ENCODE results near the gene DMRTB1. TPM values are rescaled to one million over a fixed set of nuclear protein-coding genes. Genes with fewer than 3 reads are reported as not detected.
"Not testable (repeated sequence)": the region's sequence is repeated elsewhere in the genome, so short reads cannot be mapped to it uniquely, and the experiment has no call there.

Gene DMRTB1
- total RNA-seq, 1 experiment from 2014 or later = not detected

DNA sequence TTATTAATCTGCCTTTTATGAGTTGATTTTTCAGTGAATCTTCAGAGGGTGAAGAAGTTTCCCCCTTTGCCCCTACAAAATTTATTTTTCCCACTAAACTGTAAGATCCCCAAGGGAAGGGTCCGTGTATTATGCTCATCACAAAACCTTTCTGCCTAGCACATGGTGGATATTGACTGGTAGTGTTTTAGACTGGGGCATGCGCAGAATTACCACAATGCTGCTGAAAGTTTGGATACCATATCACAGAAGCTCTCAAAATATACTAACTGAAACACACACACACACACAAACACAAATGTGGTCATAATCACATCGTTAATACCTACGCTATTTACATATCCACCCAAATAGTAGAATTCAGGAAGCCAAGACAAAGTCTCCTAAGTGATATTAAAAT is 28.0 kb upstream of the DMRTB1 start:
- Histone ChIP-seq H3K9me3 (peaks cover 4% of the 10 kb centered on the region; the same call in 1 of the 2 replicates), H3K36me3 (no peaks in the 10 kb centered on the region), H3K4me3 (no peak overlapping the region), H3K27me3 (no peaks in the 10 kb centered on the region)
- no peak for DNase-seq

DNA sequence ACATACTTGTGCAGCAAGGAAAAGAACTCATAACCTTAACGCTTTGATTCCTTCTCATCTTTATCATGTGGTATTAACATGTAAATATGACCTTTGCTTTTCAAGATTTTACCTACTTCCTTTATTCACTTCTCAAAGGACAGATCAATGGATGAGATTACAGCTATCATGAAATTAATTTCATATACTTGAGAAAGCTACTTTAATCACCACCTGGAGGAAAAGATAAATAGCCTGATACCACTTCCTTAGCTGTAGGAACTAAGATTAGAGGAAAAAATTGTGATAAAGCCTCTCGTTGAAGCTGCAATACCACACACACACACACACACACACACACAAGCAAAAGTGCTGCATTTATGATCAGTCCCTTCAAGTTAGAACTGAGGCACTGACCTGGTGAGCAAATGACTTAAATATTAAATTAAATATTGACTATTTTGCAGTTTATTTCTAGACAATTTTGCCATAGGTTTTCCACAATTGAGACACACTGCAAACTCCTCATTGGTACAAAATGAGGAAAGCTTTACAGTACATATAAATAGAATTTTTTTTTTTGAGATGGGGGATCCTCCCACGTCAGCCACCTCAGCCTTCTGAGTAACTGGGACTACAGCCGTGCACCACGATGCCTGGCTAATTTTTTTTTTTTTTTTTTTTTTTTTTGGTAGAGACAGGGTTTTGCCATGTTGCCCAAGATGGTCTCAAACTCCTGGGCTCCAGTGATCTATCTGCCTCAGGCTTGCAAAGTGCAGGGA is 27.2 kb upstream of the DMRTB1 start:
- Histone ChIP-seq H3K9me3 (peaks cover 4% of the 10 kb centered on the region; the same call in 1 of the 2 replicates), H3K27me3 (no peaks in the 10 kb centered on the region), H3K36me3 (no peaks in the 10 kb centered on the region), H3K4me3 (no peak overlapping the region)
- DNase-seq = no peak

DNA sequence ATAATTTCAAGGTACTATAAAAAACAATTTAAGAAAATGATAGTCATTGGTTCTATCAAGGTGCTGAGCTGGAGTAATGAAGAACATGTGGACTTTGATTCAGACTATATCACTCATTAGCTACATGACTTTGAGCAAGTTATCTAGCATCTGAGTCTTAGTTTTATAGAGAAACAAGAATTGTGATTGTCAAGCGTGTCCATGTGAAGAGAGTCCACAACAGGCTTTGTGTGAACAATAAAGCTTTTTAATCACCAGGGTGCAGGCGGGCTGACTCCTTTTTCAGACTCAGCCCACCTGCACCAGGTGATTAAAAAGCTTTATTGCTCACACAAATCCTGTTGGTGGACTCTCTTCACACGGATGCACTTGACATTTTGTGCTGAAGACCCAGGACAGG is 26.6 kb upstream of the DMRTB1 start:
- DNase-seq = no peak
- Histone ChIP-seq H3K27me3 (no peaks in the 10 kb centered on the region), H3K9me3 (peaks cover 4% of the 10 kb centered on the region; the same call in 1 of the 2 replicates), H3K4me3 (no peak overlapping the region), H3K36me3 (no peaks in the 10 kb centered on the region)

DNA sequence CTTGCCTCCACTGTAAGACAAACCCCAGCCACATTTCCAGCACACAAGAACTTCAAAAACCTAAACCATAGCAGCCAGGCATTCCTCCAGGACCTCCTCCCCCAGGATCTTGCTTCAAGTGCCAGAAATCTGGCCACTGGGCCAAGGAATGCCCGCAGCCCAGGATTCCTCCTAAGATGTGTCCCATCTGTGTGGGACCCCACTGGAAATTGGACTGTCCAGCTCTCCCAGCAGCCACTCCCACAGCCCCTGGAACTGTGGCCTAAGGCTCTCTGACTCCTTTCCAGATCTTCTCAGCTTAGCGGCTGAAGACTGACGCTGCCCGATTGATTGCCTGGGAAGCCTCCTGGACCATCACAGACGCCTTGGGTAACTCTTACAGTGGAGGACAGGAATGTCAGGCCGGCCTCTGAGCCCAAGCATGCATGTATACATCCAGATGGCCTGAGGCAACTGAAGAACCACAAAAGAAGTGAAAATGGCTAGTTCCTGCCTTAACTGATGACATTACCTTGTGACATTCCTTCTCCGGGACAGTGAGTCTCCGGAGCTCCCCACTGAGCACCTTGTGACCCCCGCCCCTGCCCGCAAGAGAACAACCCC is 24.7 kb upstream of the DMRTB1 start:
- H3K4me3 ChIP-seq, DNase-seq, H3K36me3 ChIP-seq, H3K9me3 ChIP-seq, H3K27me3 ChIP-seq: not testable (repeated sequence)

DNA sequence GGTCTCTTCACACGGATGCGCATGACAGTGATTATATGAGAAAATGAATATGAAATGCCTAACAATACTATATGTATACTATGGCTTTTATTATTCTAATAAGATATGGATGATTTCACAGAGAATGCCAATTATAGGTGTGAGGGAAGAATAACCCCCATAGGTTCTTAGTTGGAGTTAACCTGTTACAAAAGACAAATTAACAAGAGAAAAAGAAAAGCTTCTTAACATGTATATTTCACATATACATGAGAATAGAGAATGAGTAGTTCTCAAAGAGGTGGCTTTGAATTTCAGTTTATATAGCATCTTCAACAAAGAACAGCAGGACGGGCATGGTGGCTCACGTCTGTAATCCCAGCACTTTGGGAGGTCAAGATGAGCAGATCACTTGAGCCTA is 24.0 kb upstream of the DMRTB1 start:
- Histone ChIP-seq H3K9me3 (peaks cover 4% of the 10 kb centered on the region; the same call in 1 of the 2 replicates), H3K36me3 (no peaks in the 10 kb centered on the region), H3K4me3 (no peak overlapping the region), H3K27me3 (no peaks in the 10 kb centered on the region)
- DNase-seq = no peak

DNA sequence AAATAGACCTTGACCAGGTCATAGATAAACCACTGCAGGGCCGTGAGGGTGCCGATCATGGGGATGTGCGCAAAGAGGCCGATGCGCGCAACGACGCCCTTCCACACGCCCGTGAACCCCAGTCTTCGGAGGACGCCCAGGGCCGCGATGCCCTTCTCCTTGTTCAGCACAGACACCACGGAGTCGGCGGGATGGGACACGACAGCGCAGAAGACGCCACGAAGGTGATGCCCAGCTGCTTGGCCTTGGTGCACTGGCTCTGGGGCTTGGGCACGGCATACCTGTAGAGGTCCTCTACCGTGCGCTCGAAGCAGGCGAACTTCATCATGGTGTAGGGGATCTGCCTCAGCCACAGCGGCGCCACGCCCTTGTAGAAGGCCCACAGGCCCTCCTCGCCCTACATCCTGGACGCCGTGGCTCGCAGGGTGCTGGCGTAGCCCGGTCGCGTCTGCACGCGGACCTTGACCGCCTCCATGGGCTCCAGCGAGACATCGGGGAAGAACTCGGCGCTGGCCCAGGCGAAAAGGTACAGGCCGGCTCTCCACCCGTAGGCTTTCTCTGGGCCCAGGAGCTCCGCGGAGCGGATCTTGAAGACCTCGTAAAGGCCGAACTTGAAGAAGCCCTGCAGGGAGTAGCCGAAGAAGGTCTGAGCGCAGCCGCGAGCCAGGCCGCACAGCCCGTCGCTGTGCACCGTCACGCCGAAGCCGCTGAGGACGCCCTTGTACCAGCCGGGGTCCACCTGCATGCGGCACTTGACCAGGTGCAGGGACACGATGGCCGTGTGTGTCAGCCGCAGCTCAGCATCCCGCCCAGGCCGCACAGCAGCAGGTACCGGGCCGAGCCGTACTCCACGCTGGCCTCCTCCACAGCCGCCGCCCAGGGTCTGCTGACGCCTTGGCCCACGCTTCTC is 20.5 kb upstream of the DMRTB1 start:
- Histone ChIP-seq H3K36me3 (no peaks in the 10 kb centered on the region), H3K27me3 (no peaks in the 10 kb centered on the region), H3K4me3 (no peak overlapping the region), H3K9me3 (peaks cover 4% of the 10 kb centered on the region; the same call in 1 of the 2 replicates)
- no peak for DNase-seq

DNA sequence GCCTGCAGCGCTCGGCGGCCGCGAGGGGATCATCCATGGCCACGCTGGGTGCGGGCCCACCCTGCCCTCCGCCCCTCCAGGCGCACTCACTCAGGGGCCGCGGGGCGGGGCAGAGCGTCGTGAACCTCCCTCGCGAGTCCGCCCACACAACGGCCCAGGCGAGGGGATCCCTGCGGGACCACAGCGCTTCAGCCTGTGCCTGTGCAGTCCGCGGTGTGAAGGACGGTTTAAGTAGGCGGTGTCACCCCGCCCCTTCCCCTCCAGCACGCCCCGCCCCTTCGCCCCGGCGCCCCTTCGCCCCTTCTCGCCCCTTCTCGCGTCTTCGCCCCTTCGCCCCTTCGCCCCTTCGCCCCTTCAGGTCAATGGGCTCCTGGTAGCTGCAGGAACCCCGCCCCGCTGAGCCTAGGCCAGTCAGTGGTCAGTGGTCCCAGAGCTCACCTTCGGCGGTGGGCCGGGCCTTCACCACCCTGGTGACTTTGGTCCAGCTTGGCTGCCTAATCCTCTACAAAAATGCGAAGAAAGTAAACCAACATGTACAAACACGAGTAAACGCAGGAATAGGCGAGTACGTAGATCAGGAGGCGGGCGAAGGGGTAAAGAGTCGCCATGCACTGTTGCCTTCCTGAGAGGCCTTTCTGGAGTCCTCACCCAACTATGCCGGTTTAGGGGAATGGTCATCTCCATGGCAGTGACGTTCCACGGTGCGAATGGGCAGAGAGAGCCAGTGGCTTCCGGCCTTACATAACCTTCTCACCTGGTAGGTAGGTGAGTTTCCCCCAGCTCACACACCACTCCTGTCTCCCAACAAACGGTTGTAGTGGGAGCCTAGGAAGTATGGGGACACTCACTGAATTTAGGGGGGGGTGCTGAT is 19.6 kb upstream of the DMRTB1 start:
- H3K27me3 ChIP-seq = no peaks in the 10 kb centered on the region
- H3K36me3 ChIP-seq = no peaks in the 10 kb centered on the region
- H3K4me3 ChIP-seq = no peak overlapping the region
- no peak for DNase-seq
- peaks cover under 1% of the 10 kb centered on the region; the same call in 1 of the 2 replicates for H3K9me3 ChIP-seq

DNA sequence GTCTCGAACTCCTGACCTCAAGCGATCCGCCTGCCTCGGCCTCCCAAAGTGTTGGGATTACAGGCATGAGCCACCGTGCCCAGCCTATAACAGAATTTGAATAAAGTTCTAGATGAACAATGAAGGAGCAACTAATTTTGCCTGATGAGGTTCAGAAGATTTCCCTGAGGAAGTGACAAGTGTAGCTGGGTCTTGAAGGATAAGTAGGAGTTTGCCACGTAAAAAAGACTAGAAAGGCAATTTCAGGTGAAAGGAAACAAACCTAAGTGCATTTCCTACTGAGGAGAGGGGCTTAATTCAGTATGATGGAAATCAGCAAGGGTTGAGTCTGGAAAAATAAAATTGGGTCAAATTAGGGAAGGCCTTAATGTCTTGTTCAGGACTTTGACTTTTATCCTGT is 18.6 kb upstream of the DMRTB1 start:
- Histone ChIP-seq H3K4me3 (no peak overlapping the region), H3K9me3 (no peaks in the 10 kb centered on the region), H3K36me3 (no peaks in the 10 kb centered on the region), H3K27me3 (no peaks in the 10 kb centered on the region)
- no peak for DNase-seq

DNA sequence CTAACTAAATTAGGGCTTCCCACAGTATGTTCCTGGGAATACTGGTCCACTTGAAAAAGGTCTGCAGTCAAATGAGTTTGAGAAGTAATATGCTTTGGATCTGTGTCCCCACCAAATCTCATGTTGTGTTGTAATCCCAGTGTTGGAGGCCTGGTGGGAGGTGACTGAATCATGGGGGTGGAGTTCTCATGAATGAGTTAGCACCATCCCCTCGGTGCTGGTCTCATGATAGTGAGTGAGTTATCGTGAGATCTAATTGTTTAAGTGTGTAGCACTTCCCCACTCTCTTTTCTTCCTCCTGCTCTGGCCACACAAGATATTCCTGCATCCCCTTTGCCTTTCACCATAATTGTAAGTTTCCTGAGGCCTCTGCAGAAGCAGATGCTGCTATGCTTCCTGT is 16.9 kb upstream of the DMRTB1 start:
- H3K27me3 ChIP-seq = no peaks in the 10 kb centered on the region
- no peak for DNase-seq
- peaks cover 2% of the 10 kb centered on the region; the same call in 1 of the 2 replicates for H3K9me3 ChIP-seq
- no peak overlapping the region for H3K4me3 ChIP-seq
- H3K36me3 ChIP-seq = no peaks in the 10 kb centered on the region

DNA sequence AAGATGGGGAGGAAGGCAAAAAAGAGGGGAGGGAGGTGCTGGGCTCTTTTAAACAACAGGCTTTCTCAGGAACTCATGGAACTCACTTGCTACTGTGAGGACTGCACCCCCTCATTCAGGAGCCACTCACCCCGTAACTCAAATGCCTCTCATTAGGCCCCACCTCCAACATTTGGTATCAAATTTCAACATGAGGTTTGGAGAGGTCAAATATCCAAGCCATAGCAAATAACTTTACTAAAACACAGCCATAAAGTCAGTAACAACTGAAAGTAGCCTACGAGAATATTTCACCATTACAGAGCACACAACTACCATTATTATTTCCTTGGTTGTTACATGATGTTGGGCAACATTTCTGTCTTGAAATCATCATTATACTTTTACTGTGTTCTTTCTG is 13.1 kb upstream of the DMRTB1 start:
- no peak for DNase-seq
- no peaks in the 10 kb centered on the region for H3K27me3 ChIP-seq
- no peaks in the 10 kb centered on the region for H3K36me3 ChIP-seq
- H3K9me3 ChIP-seq = peaks cover 2% of the 10 kb centered on the region; the same call in 1 of the 2 replicates
- H3K4me3 ChIP-seq = no peak overlapping the region

DNA sequence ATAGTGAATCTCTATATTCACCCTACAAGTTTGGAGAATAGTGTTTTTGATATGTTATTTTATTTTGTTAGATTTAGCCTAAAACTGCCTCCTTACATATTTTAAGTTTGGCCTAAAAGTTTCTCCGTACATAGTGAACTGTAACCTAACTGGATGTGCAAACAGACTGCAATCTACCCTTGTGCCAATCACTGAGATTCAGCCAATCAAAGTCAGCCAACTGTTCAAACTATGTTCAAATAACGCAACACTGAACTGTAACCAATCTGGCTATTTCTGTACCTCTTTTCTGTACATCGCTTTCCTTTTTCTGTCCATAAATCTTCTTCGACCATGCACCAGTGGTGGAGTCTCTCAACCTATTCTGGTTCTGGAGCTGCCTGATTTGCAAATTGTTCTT is 11.8 kb upstream of the DMRTB1 start:
- no peaks in the 10 kb centered on the region for H3K36me3 ChIP-seq
- H3K27me3 ChIP-seq = no peaks in the 10 kb centered on the region
- peaks cover 2% of the 10 kb centered on the region; the same call in 1 of the 2 replicates for H3K9me3 ChIP-seq
- DNase-seq = no peak
- no peak overlapping the region for H3K4me3 ChIP-seq

DNA sequence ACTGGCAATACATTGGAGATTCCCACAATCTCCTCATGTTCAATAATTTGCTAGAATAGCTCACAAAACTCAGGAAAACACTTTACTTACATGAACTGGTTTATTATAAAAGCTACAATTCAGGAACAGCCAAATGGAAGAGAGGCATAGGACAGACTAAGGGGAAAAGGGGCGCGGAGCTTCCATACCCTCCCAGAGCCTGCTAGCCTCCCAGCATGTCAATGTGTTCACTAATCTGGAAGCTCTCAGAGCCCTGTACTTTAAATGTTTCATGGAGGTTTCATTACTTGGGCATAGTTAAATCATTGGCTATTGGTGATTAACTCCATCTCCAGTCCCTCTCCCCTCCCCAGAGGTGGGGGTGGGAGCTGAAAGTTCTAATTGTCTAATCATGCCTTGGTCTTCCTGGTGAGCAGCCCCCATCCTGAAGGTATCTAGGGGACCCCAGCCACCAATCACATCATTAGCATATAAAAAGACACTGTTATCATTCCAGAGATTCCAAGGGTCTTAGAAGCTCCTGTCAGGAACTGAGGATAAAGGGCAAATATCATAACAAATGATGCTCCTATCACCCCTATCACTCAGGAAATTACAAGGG is 10.9 kb upstream of the DMRTB1 start:
- Histone ChIP-seq H3K36me3 (no peaks in the 10 kb centered on the region), H3K27me3 (no peaks in the 10 kb centered on the region), H3K4me3 (no peak overlapping the region), H3K9me3 (peaks cover 2% of the 10 kb centered on the region; the same call in 1 of the 2 replicates)
- peak; percentile 20 for DNase-seq

DNA sequence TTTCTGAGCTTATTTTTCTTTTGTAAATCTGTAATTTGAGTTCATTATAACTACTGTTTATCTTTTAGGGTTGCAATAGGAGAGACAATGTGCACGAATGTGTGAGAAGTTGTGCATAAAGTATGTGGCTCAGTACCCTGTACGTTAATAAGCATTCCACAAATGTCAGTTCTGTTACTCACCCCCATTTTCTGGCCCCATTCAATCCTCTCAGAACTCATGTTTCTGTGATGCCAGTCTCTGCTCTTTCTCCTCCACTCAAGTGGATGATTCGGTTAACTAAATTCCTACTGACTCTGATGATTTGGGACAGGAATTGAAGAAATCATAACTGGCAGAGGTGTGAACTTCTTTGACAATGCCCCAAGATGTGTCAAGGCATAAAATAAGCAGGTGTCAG is 10.2 kb upstream of the DMRTB1 start:
- Histone ChIP-seq H3K27me3 (no peaks in the 10 kb centered on the region), H3K36me3 (no peaks in the 10 kb centered on the region), H3K4me3 (no peak overlapping the region), H3K9me3 (peaks cover 2% of the 10 kb centered on the region; the same call in 1 of the 2 replicates)
- peak; percentile 50 for DNase-seq

DNA sequence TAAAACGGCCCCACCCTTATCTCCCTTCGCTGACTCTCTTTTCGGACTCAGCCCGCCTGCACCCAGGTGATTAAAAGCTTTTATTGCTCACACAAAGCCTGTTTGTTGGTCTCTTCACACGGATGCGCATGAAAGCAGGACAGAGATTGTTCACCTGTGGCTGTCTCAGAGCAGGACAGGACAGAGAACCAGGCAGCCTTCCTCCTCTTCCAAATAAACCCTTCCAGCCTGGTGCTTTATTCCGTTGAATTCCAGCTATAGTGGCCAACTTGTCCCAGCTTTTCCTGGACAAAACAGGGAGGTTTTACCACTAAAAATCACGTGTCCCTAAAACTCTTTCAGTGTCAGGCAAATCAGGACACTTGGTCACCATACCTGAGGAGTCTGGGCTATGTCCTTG is 9.5 kb upstream of the DMRTB1 start:
- no peaks in the 10 kb centered on the region for H3K27me3 ChIP-seq
- no peak for DNase-seq
- H3K4me3 ChIP-seq = no peak overlapping the region
- peaks cover 2% of the 10 kb centered on the region; the same call in 1 of the 2 replicates for H3K9me3 ChIP-seq
- no peaks in the 10 kb centered on the region for H3K36me3 ChIP-seq

DNA sequence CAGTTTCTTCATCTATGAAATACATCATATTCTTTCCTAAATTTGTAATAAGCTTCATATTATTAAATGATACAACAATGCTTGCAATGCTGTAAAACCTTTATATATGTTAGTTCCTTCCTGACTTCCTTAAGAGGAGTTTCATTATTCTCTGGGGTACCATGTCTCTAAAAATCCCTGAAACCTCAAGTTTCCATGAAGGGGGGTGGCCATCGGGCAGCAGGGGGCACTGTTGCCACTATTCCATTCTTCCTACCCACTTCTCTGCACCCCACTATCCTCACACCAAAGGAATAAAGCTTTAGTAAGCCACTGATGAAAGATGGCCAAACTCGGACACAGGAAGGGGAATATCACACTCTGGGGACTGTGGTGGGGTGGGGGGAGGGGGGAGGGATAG is 9.0 kb upstream of the DMRTB1 start:
- Histone ChIP-seq H3K4me3 (no peak overlapping the region), H3K27me3 (no peaks in the 10 kb centered on the region), H3K36me3 (no peaks in the 10 kb centered on the region), H3K9me3 (peaks cover 2% of the 10 kb centered on the region; the same call in 1 of the 2 replicates)
- DNase-seq = no peak

DNA sequence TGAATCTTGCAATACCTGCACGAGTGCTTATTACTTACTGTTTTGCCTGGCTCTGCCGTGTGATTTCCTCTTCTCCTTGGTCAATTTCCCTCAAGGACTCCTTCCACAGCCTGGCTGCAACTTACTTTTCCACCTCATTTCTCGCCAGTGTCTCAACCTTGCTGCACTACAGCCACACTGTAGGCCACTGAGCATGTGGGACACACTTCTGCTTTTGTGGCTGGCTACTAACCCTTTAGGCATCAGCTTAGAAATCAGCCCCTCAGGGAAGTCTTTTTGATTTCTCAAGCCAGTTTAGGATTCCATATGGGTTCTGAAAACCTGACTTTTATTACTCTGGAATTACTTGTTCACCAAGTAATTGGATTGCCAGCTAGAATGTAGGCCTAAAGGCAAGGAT is 5.2 kb upstream of the DMRTB1 start:
- Histone ChIP-seq H3K9me3 (no peaks in the 10 kb centered on the region), H3K4me3 (no peak overlapping the region), H3K27me3 (no peaks in the 10 kb centered on the region), H3K36me3 (no peaks in the 10 kb centered on the region)
- DNase-seq = no peak
